Activated naive CD8-positive, alpha-beta T cell (primary cell): ENCODE data around the gene KRTAP10-2.
"Not testable (repeated sequence)": the region's sequence is repeated elsewhere in the genome, so short reads cannot be mapped to it uniquely, and the experiment has no call there.

Experiments used
- H3K27ac Mint-ChIP-seq: one replicate; pipeline ENCODE4 v1.8.0; 2021; ENCODE audit warnings: mixed read lengths
- H3K27me3 Mint-ChIP-seq: one replicate; pipeline ENCODE4 v1.8.0; 2021; ENCODE audit warnings: mixed read lengths
- H3K36me3 Mint-ChIP-seq: one replicate; pipeline ENCODE4 v1.8.0; 2021; ENCODE audit warnings: mixed read lengths
- H3K4me1 Mint-ChIP-seq: one replicate; pipeline ENCODE4 v1.8.0; 2021; ENCODE audit warnings: low read depth, mixed read lengths
- H3K4me3 Mint-ChIP-seq: one replicate; pipeline ENCODE4 v1.8.0; 2021; ENCODE audit warnings: mild to moderate bottlenecking, mixed read lengths
- H3K9me3 Mint-ChIP-seq: one replicate; pipeline ENCODE4 v1.8.0; 2021; ENCODE audit warnings: low read depth, mixed read lengths

KRTAP10-2 gene

DNA sequence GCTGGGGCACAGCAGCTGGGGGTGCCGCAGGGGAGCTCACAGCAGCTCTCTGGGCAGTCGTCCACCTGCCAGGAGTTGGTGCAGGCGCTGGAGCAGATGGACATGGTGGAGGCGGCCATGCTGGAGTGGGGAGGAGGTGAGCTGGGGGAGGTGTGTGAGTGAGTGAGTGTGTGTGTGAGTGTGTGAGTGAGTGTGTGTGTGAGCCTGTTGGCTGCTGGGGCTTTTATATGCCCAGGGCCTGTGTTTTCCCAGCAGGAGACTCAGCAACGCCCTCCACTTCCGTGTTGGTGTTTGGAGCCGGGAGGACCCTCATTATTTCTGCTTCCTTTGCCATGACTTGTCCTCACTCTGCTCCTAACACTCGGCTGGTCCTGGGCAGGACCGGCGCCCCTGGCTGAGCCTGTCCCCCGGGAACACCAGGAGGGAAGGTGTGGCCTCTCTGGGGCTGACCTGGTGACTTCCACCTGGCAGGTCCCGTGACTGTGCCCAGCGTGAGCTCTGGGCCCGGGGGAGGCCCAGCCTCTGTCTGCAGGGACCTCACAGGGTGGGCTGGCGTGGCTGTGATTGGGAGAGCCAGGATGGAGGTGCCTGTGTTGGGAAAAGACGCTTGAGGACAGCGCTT lies at the start of gene KRTAP10-2:
Gene KRTAP10-2 (minus strand): TSS at position 166 of the 622 bp plus-strand sequence. CDS start 47 bp downstream, at position 119.
- H3K4me1 Mint-ChIP-seq = peaks cover 33% of the 10 kb centered on the region
- H3K4me3 Mint-ChIP-seq = no peak within 1 kb of the TSS
- H3K36me3 Mint-ChIP-seq = peaks cover 15% of the 10 kb centered on the region
- H3K9me3 Mint-ChIP-seq = peaks cover 19% of the 10 kb centered on the region
- no peak within 1 kb of the TSS for H3K27ac Mint-ChIP-seq
- H3K27me3 Mint-ChIP-seq = no peaks in the 10 kb centered on the region

DNA sequence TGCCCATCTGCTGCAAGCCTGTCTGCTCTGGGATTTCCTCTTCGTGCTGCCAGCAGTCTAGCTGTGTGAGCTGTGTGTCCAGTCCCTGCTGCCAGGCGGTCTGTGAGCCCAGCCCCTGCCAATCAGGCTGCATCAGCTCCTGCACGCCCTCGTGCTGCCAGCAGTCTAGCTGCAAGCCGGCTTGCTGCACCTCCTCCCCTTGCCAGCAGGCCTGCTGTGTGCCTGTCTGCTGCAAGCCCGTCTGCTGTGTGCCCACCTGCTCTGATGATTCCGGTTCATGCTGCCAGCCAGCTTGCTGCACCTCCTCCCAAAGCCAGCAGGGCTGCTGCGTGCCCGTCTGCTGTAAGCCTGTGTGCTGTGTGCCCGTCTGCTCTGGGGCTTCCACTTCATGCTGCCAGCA lies 49.8 kb upstream of the KRTAP10-2 start:
- H3K9me3 Mint-ChIP-seq, H3K27ac Mint-ChIP-seq, H3K36me3 Mint-ChIP-seq, H3K27me3 Mint-ChIP-seq, H3K4me3 Mint-ChIP-seq, H3K4me1 Mint-ChIP-seq: not testable (repeated sequence)

DNA sequence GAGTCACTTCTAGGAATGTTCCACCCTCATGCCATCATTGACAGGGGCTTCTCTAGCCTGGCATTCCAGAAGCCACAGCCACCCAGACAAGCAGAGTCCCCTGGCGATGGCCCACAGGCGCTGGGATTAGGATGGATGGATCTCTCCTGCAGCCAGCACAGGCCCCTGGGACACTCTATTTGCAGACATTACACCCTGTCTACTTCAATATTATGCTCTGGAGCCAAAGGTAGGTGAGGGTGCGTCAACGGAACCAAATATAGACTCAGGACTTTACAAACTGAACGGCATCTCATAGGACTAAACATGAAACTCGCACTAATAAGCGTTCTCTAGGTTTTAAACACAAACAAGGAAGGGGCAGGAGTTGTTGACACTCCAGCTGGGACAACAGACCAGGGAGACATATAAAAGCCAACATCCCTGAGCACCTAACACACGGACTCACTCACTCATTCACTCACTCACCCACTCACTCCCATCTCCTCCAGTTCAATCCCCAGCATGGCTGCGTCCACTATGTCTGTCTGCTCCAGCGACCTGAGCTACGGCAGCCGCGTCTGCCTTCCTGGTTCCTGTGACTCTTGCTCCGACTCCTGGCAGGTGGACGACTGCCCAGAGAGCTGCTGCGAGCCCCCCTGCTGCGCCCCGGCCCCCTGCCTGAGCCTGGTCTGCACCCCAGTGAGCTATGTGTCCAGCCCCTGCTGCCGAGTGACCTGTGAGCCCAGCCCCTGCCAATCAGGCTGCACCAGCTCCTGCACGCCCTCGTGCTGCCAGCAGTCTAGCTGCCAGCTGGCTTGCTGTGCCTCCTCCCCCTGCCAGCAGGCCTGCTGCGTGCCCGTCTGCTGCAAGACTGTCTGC lies 49.0 kb upstream of the KRTAP10-2 start, which contains the start of gene KRTAP10-7:
Gene KRTAP10-7 (plus strand): TSS at position 480 of the 861 bp plus-strand sequence. CDS start 25 bp downstream, at position 505.
- not testable (repeated sequence) for H3K9me3 Mint-ChIP-seq, H3K27ac Mint-ChIP-seq, H3K27me3 Mint-ChIP-seq, H3K4me1 Mint-ChIP-seq, H3K4me3 Mint-ChIP-seq, H3K36me3 Mint-ChIP-seq

GRCh38 chr21:44599264-44600029 lies 48.1 kb upstream of the KRTAP10-2 start:
- peaks cover 7% of the 10 kb centered on the region for H3K9me3 Mint-ChIP-seq
- peaks cover 2% of the 10 kb centered on the region for H3K36me3 Mint-ChIP-seq
- H3K4me1 Mint-ChIP-seq = peaks cover 1% of the 10 kb centered on the region
- no peak overlapping the region for H3K27ac Mint-ChIP-seq
- no peaks in the 10 kb centered on the region for H3K27me3 Mint-ChIP-seq
- H3K4me3 Mint-ChIP-seq = no peak overlapping the region

- Mint-ChIP-seq H3K4me3 (no peak overlapping the region), H3K27ac (no peak overlapping the region), H3K9me3 (peaks cover 7% of the 10 kb centered on the region), H3K36me3 (peaks cover 2% of the 10 kb centered on the region), H3K4me1 (peaks cover 1% of the 10 kb centered on the region), H3K27me3 (no peaks in the 10 kb centered on the region)
Observed at GRCh38 chr21:44598061-44598460, 46.8 kb upstream of the KRTAP10-2 start.

DNA sequence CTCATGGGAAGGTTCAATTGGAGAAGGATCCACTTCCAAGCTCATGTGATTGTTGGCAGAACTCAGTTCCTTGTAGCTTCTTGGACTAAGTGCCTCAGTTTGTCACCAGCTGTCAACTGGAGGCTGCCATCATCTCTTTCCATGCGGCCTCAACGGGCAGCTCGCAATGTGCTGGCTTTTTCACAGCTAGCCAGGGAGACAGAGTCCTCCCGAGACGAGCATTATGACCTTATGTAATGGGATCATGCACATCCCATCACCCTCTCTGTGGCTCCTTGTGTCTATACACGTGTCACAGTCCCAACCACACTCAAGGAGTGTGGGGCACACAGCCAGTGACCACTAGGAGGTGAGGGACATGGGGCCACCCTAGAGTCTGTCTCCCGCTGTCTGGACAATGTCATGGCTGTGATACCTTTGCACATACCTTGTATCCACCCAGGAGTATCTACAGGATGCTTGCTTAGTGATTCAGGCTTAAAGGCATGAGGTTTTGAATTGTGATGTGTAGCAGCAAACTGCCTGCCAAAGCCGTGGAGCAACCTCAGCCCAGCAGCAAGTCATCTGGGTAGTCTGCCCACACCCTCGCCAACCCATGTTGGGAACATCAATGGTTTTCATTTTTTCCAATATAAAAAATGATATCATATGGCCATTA lies 44.9 kb upstream of the KRTAP10-2 start:
- Mint-ChIP-seq H3K27me3 (no peaks in the 10 kb centered on the region), H3K4me1 (peaks cover 4% of the 10 kb centered on the region), H3K36me3 (peaks cover 2% of the 10 kb centered on the region), H3K4me3 (no peak overlapping the region), H3K9me3 (peaks cover 7% of the 10 kb centered on the region), H3K27ac (no peak overlapping the region)

DNA sequence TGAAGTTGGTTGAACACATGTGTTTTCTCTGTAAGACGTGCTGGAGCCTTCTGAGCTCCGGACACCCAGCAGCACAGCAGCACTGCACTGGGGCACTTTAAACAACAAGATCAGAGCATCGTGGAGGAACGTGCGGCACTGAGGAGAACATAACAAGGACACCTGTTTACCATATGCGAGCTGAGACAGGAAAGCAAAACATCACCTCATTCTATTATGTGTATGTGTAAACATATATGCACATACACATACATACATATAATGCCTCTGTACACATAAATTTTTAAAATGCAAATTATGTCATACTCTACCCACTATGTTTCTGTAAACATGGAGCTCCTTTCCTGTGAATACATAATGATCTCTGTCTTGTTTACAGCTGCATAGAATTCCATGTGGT lies 44.2 kb upstream of the KRTAP10-2 start:
- H3K27me3 Mint-ChIP-seq = no peaks in the 10 kb centered on the region
- peaks cover 4% of the 10 kb centered on the region for H3K4me1 Mint-ChIP-seq
- no peak overlapping the region for H3K27ac Mint-ChIP-seq
- no peak overlapping the region for H3K4me3 Mint-ChIP-seq
- H3K9me3 Mint-ChIP-seq = peaks cover 7% of the 10 kb centered on the region
- H3K36me3 Mint-ChIP-seq = peaks cover 2% of the 10 kb centered on the region

- no peaks in the 10 kb centered on the region for H3K27me3 Mint-ChIP-seq
- H3K9me3 Mint-ChIP-seq = peaks cover 7% of the 10 kb centered on the region
- H3K27ac Mint-ChIP-seq = no peak overlapping the region
- peaks cover 2% of the 10 kb centered on the region for H3K36me3 Mint-ChIP-seq
- H3K4me3 Mint-ChIP-seq = no peak overlapping the region
- peaks cover 4% of the 10 kb centered on the region for H3K4me1 Mint-ChIP-seq
Observed at GRCh38 chr21:44594406-44594916, 43.2 kb upstream of the KRTAP10-2 start.

DNA sequence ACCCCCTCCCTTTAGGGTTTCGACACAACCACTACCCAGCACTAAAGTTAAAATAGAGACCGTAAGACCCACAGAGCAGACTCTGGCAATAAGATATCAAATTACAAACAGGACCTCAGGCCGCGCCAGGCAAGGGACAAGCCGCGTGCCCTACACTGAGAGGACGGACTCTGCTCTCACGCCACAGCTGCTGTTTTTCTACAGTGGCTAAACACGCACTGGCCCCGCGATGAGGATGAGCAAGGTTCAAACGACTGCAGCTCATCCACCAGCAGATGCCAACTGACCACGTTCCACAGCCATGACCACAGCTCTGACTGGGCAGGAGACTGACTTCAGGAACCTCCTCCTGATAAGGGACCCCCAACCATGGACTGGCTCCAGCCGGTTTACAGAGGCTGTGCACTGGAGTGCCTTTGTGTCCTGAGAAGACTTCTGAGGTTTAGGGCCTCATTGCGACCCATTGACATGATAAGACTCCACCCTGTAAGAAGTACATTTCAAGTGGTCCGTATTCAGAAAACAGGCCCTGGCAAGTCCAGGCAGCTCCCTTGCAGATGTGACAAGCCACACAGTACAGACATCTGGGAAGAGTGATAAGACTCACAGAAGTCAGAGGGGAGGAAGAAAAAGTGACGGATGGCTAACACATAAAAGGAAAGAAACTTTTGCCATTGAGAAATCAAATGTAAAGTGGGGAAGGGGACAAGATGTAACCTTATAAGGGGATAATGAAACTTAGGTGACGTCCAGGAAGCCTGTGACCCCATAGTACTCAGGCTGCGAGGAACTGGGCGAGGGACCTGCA lies 42.5 kb upstream of the KRTAP10-2 start:
- peak overlapping the region; percentile 54 for H3K27ac Mint-ChIP-seq
- peaks cover 4% of the 10 kb centered on the region for H3K4me1 Mint-ChIP-seq
- peaks cover 2% of the 10 kb centered on the region for H3K36me3 Mint-ChIP-seq
- no peak overlapping the region for H3K4me3 Mint-ChIP-seq
- no peaks in the 10 kb centered on the region for H3K27me3 Mint-ChIP-seq
- peaks cover 5% of the 10 kb centered on the region for H3K9me3 Mint-ChIP-seq

GRCh38 chr21:44592446-44593311 lies 41.4 kb upstream of the KRTAP10-2 start, which contains the start of gene KRTAP10-6:
Gene KRTAP10-6, minus strand, starts transcription at chr21:44592505. Its CDS starts 21 bp downstream, at chr21:44592484.
- Mint-ChIP-seq H3K9me3 (no peaks in the 10 kb centered on the region), H3K4me1 (peaks cover 4% of the 10 kb centered on the region), H3K27me3 (no peaks in the 10 kb centered on the region), H3K27ac (no peak within 1 kb of the TSS), H3K36me3 (no peaks in the 10 kb centered on the region), H3K4me3 (no peak within 1 kb of the TSS)

GRCh38 chr21:44591801-44592130 lies 40.5 kb upstream of the KRTAP10-2 start:
- H3K27ac Mint-ChIP-seq, H3K27me3 Mint-ChIP-seq, H3K4me1 Mint-ChIP-seq, H3K4me3 Mint-ChIP-seq, H3K9me3 Mint-ChIP-seq, H3K36me3 Mint-ChIP-seq: not testable (repeated sequence)

- H3K9me3 Mint-ChIP-seq, H3K36me3 Mint-ChIP-seq, H3K27me3 Mint-ChIP-seq, H3K4me3 Mint-ChIP-seq, H3K4me1 Mint-ChIP-seq, H3K27ac Mint-ChIP-seq: not testable (repeated sequence)
Observed at GRCh38 chr21:44590897-44591800, 39.8 kb upstream of the KRTAP10-2 start.
